GM12872 (cell line): ENCODE results near the gene TRIM37.

Experiments
- TF ChIP-seq, protein P1 (sequence below): IDR thresholded peaks from 3 replicates; pipeline ENCODE4 v1.5.1; 2011; ENCODE audit warnings: low read depth, mild to moderate bottlenecking, low read length, moderate library complexity; ENCODE audit not compliant: insufficient read depth

The TRIM37 gene

DNA sequence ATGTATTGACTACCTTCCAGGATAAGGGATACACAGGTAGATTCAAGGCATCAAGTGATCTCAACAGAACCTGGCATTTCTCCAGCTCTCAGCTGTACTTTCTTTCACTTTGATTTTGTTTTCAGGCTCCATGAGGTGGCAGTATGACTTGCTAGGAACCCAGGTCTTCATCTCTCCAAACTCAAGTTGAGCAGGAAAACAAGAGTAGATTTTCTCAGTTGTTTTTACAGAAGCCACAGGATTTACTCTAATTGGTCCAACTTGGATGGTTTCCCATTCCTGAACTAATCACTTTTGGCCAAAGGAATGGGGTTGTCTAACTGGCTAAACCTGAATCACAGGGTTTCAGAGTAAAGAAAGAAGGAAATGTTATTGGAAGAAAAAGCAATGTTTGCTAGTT is 146.6 kb downstream of the TRIM37 start:
- TF ChIP-seq, protein P1, sequence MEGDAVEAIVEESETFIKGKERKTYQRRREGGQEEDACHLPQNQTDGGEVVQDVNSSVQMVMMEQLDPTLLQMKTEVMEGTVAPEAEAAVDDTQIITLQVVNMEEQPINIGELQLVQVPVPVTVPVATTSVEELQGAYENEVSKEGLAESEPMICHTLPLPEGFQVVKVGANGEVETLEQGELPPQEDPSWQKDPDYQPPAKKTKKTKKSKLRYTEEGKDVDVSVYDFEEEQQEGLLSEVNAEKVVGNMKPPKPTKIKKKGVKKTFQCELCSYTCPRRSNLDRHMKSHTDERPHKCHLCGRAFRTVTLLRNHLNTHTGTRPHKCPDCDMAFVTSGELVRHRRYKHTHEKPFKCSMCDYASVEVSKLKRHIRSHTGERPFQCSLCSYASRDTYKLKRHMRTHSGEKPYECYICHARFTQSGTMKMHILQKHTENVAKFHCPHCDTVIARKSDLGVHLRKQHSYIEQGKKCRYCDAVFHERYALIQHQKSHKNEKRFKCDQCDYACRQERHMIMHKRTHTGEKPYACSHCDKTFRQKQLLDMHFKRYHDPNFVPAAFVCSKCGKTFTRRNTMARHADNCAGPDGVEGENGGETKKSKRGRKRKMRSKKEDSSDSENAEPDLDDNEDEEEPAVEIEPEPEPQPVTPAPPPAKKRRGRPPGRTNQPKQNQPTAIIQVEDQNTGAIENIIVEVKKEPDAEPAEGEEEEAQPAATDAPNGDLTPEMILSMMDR = peak; percentile 37; the same call in 2 of the 3 replicates

DNA sequence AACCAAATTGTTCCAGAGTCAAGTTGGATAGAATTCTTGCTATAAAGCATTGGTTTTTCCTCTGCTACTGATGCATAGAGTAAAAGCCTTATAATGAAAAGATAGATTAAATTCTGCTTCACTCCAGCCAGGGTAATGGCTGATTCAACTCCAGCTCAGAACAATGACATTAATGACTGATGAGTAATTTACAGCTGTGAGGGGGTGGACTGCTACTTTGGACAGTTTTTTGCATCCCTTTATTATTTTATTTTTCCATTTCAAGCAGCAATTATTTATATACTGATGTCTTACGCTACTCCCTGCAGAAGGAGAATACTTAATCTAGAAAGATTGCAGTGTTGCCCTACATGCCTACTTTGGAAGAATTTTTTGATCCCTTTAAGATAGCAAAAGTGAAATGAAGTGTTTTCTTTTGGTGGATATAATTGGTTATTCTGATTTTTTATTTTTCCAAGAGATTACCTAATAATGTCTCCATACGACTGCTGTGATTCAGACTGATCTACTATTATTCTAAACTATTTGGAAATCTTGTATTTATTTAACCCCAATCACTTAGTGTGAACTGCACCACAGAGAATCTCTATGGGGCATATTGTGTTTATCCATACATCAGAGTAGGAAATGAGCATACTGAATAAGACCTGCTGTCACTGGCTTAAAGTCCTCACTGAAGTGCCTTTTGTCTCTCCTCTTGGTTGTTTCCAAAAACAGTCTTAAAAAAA is 149.5 kb downstream of the TRIM37 start:
- TF ChIP-seq, protein P1 = no peak

DNA sequence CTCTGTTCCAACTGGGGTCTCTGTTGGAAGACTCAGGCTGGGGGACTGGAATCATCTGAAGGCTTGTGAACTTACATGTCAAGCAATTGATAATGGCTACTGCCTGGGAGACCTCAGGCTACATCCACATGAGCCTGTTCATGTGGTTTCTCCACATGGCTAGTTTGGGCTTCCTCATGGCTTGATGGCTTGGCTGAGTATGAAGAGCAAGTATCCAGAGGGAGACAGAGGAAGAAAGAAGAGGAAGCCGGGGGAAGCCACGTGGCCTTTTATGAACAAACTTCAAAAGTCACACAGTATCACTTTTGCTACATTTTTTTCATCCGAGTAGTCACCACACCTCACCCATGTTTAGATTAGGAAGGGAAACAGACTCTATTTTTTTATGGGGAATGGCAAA is 158.9 kb downstream of the TRIM37 start:
- TF ChIP-seq, protein P1 = no peak

DNA sequence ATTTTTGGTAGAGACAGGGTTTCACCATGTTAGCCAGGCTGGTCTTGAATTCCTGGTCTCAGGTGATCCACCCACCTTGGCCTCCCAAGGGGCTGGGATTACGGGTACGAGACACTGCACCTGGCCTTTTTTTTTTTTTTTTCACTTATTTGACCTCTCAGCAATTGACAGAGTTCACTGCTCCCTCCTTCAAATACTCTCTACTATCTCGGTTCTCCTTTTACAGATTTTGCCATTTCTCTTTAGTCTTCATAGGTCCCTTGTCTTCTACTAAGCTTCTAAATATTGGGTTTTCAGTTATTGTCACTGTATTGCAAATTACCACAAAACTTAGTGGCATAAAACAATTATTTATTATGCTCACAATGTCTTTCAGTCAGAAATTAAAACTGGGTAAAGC is 159.3 kb downstream of the TRIM37 start:
- TF ChIP-seq, protein P1 = no peak

DNA sequence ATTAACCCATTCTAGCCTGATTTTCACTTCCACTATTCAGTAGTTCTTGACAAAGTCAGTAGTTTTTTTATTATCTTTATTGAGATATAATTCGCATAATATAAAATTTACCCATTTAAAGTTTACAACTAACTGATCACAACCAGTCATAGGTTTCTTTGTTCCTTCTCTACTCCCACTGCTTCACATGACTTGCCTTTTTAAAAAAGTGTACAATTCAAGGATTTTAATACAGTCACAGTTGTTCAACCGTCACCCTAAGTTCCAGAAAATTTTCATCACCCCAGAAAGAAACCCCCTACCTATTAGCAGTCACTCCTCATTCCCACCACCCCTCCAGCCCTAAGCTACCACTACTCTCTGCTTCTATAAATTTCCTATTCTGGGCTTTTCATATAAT is 162.5 kb downstream of the TRIM37 start:
- TF ChIP-seq, protein P1 = no peak

DNA sequence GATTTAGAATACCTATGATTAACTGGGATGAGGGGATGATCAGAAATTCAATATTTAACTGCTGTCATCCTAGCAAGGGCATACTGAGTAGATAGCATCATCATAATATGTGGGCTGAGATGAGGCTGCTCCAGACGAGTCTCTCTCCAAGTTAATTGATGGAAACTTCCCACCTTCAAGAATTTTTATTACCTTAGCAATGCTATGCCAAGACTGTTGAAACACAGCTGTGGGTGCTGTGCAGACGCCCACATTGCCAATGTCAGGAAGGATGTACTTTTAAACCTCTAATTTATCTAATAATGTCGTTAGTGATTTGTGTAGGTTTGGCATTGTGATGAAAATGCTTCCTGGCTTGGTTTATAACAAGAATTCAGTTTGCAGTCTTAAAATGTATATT is 170.4 kb downstream of the TRIM37 start:
- TF ChIP-seq, protein P1 = no peak

DNA sequence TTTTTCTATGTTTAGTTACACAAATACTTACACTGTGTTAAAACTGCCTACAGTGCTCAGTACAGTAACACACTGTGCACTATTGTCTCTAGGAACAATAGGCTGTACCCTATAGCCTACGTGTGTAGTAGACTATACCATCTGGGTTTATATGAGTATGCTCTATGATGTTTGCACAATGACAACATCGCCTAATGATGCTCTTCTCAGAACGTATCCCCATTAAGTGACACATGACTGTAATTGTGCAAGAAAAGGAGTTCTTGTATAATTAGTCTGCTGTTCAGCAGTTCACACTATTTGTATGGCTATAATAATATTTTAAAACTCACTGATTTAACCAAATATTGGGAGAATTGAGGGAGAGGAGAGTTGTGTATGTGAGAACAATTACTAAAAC is 173.7 kb downstream of the TRIM37 start:
- TF ChIP-seq, protein P1 = no peak
